ENCODE measurements around the gene MYH11.

The MYH11 gene

DNA sequence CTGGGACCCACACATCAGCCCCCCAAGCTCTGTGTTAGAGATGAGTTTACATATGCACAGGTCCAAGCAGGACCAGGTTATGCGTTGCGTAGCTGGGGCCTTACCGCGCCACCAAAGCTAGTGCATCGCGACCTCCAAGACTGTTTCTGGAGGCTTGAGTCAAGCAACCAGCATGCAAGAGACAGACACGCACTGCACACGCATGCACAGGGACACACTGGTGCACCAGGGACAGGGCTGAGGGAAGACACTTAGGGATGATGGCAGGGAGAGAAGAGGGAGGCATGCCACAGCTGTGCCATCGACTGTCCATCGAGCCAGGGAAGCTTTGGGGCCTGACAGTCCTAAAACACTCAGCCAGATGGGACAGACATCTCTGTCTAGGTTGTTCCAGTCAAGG, 72.8 kb downstream of the MYH11 start:
- H3K27ac ChIP-seq = no peak overlapping the region

DNA sequence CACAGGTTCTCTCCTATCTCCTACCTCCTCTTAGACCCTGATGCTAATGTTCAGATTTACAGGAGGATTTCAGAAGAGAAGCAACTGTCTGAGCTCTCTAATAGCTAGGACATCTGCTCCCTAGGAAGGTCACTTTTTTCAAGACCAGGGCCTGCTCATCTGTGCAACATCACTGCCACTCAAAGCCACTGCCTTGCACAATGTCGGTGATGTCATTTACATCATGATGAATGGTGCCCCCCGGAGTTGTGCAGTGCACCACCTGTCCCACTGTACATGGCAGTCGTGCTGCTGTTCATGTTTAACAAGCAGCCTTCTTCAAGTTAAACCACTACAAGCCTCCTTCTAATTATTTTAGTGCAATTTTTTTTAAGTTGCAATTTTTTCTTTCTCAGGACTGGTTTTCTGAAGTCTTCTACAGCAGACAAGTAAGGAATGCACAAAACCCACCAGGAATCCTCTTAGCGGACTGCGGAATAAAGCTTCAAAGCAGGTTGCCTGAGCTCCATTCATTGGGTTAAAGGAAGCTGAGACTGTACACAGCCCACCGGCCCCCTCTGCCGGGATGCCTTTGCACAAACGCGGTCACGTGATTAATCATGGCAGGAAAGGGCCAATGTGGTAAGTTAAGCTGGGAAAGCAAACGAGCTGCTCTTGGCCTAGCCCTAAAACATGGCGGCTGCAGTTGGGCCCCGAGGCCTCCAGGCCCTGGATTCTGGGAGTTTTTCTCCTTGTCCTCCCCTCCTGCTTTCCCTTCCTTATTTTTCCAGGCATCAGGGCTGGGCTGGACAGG, 74.1 kb downstream of the MYH11 start:
- H3K27ac ChIP-seq = no peak overlapping the region

More for the DNA sequence above, 72.8 kb downstream of the MYH11 start:
- DNase-seq (ENCODE audit: low read depth, low spot score) = no peak

DNA sequence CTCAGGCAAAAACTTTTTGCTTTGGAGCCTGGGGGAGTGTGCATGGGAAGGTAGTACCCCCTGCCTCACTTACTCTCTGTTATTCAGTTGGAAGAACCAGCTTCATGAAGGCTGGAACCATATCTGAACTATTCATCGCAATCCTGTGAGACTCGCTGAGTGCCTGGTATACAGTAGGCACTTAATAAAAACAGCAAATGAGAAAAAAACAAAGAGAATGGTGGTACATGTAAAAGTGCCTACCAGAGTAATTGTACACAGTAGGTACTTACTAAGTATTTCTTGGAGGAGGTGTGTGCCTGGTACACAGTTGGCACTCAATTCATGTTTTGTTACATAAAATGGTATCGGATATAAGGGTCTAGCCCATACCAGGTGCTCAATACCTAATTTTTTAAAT, 75.2 kb downstream of the MYH11 start:
- no peak overlapping the region for H3K27ac ChIP-seq
- no peak for DNase-seq (ENCODE audit: low read depth, low spot score)

More for the DNA sequence above, 74.1 kb downstream of the MYH11 start:
- no peak for DNase-seq (ENCODE audit: low read depth, low spot score)

DNA sequence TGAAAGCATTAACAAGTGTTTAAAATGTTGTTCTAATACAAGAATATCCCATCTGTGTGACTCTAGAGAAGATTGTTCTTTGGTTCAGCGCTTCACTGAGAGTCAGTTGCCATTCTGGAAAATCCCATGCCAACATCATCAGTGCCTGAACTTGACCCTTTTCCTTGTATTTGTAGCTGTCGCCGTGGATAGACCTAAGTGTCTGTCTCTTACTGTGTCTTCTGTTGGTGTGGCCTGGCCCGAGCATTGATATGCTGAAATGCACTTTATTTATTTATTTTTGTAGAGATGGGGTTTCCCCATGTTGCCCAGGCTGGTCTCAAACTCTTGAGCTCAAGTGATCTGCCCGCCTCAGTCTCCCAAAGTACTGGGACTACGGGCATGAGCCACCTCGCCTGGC, 76.0 kb downstream of the MYH11 start:
- no peak for DNase-seq (ENCODE audit: low read depth, low spot score)
- no peak overlapping the region for H3K27ac ChIP-seq

DNA sequence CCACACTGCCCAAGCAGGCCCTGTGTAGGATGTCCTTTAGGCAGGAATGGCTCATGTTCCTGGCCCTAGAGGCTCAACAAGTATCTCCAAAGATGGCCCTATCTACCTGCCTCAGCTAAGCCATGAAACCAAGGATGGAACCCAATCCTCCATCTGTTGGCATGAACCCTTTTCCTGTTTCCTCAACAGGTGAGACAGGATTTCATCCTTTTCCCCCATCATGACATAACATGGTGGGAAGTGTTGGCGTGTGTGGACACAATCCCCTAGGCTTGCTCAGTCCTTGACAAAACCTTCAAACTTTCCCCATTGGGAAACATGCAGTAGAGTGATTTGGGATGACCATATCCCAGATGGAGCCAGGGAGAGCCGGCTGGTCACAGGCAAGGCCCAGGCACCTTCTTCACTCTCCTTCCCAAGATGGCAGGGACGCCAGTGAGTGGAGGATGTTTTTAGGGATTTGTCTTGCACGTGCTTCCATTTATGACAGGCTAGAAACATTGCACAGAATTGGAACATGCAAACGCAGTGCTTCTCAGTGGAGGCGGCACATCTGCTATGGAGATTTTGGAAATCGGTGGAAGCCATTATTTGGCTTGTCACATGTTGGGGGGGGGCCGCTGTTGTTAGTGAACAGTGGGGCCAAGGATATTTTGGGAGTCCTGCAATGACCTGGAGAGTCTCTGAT, 77.0 kb downstream of the MYH11 start:
- DNase-seq (ENCODE audit: low read depth, low spot score) = no peak

DNA sequence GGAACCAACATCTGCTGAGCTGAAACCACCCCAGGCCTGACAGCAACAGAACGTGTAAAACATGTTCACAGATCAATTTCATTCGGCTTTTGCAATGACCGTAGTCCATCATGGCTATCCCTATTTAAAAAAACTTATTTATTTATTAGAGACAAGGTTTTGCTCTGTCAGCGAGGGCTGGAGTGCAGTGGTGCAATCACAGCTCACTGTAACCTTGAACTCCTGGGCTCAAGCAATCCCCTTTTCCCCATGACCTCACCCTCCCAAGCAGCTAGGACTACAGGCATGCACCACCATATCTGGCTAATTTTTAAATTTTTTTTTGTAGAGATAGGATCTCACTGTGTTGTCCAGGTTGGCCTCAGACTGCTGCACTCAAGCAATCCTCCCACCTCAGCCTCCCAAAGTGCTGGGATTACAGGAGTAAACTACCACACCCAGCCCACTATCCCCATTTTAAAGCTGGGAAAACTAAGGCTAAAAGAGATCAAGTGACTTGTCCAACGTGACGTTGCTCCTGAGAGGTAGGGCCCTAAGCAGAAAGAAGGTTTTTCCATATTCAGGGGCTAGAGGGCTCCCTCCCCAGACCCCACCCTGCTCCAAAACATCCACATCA, 77.7 kb downstream of the MYH11 start:
- DNase-seq (ENCODE audit: low read depth, low spot score) = no peak
- no peak overlapping the region for H3K27ac ChIP-seq

More for the DNA sequence above, 77.0 kb downstream of the MYH11 start:
- no peak overlapping the region for H3K27ac ChIP-seq

DNA sequence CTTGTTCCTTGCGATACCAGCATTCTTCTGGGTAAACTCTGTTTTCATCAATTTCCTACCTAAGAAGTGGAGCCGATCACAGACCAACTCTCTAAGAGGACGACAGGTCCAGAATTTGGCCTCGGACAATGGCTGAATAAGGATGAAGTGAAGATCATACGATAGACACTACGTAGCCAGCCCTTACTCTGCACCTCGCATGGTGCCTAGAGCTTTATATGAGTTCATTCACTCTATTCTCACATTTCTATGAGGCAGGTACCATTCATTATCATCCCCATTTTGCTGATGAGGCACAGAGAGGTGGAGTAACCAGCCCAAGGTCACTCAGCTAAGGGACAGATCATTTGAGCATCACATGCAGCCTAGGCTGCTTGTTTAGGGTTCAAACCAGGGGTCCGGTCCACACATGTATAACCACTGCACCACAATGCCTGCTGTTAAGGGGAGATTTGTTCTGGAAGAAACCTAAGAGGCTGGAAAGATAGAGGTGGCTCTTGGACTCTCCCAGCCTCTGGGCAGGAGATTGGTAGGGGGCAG, 78.6 kb downstream of the MYH11 start:
- no peak for DNase-seq (ENCODE audit: low read depth, low spot score)

DNA sequence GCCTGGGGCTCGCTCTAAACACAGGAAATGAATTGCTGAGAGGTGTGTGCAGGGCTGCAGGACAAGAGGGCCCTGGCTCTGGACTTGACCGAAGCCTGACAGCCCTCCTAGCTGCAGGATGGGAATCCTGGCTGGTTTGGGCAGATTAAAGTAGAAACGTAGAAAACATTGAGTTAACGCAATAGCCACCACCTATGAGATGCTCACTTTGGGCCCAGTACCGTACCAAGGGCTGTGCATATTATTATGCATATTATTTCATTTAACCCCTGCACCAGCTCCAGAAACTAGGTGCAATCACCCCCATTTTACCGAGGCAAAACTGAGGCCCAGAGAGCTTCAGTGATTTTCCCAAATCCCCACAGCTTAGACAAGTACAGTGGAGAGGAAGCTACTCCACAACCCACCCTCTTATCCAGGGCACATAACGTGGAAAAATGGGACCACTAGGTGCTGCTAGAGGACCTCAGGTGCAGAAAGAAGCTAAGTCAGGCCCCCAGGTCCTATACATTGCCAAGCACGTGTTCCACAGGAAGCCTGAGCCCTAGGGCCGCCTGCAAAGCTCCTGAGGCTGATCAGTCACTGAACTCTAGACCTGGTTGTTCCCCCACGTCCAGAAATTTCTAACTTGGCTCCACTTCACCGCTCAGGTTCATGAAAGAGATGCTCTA, 79.2 kb downstream of the MYH11 start:
- DNase-seq (ENCODE audit: low read depth, low spot score) = no peak
- no peak overlapping the region for H3K27ac ChIP-seq

More for the DNA sequence above, 78.6 kb downstream of the MYH11 start:
- no peak overlapping the region for H3K27ac ChIP-seq

DNA sequence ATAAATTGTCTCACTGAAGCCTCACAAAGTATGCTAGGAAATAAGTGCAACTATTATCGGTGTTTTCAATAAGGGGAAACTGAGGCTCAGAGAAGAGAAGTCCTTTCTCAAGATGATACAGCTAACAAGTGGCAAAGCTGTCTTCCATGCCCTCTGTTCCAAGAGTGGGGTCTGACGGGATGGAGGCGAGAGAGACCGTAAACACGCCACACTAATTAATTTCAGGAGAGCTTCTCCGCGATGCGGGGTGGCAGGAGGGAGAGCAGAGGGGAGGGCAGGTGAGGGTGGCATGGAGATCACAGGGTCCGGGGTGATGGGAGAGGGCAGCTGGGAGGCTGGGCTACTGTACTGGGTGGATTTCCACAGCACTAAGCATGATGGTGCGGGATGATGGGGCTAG, 80.3 kb downstream of the MYH11 start:
- no peak overlapping the region for H3K27ac ChIP-seq
- no peak for DNase-seq (ENCODE audit: low read depth, low spot score)

DNA sequence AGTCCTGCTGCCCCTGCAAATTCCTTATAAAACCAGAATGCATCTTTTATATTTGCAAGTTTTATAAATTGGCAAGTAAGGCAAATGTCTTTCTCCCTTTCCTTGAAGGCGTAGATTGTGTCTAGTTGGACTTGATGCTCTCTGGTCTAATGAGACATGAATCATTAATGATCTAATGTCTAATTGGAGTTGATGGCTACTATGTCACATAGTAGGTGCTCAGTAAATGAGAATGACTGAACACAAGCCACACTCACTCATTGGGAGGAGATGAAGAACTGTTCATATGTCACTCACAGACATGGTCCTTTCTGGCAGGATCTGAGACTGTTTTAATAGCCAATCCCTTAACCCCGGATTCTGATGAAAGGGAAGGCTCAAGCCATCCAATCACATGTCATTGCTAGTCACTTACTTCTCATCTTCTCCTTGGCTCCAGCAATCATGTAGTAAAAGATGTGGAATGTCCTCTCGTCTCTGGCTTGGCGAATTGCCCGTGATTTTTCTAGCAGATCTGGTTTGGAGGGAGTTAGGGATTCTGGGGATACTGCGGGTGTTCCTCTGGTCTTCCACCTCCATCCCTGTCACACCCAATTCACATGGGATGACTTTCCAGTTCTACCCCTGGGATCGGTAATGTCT, 81.0 kb downstream of the MYH11 start:
- no peak overlapping the region for H3K27ac ChIP-seq
- DNase-seq (ENCODE audit: low read depth, low spot score) = no peak

DNA sequence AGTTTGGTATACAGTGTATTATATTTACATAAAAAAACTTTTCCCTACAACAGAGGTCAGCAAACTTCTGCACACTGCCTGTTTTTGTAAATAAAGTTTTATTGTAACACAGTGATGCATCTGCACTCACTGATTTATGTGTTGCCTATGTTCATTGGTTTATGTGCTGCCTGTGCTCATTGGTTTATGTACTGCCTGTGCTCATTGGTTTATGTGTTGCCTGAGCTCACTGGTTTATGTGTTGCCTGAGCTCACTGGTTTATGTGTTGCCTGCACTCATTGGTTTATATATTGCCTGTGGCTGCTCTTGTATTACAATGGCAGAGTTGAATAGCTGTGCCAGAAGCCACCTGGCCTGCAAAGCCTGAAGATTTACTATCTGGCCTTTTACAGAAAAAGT, 81.6 kb downstream of the MYH11 start:
- no peak overlapping the region for H3K27ac ChIP-seq
- no peak for DNase-seq (ENCODE audit: low read depth, low spot score)

DNA sequence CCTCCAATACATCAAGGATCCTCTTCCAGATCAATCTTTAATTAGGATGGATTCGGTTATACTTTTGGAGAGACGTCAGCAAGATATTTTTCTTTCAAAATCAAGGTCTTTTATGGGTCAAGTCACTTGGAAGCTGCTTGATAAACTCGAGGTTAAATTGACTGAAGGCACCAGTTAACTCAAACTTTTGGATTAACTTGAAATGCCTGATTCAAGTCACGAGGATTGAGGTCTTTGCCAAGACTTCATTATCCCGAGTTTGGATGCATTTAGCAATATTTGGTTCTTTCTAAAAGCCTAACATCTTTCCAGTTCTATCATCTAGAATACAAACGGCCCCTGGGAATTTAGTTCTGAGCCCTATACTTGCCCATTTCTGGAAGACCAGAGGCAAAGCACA, 82.9 kb downstream of the MYH11 start:
- DNase-seq (ENCODE audit: low read depth, low spot score) = no peak
- no peak overlapping the region for H3K27ac ChIP-seq

DNA sequence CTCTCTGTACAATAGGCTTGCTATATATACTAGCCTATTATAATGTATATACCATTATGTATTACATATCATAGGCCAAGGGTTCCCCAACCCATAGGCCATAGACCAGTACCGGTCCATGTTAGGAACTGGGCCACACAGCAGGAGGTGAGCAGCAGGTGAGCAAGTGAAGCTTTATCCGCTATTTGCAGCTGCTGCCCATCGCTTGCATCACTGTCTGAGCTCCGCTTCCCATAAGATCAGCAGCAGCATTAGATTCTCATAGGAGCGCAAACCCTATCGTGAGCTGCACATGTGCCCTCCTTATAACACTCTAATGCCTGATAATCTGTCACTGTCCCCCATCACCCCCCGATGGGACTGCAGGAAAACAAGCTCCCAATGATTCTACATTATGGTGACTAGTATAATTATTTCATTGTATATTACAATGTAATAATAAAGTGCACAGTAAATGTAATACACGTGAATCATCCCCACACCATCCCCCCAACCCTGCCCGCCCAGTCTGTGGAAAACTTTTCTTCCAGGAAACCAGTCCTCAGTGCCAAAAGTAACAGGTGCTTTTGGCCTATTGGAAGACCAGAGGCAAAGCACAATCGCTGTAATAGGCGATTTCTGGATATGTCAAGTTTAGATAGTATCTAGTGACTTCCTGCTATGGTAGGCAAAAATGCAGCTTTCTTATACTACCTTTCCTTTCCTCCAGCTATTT, 84.1 kb downstream of the MYH11 start:
- DNase-seq (ENCODE audit: low read depth, low spot score) = no peak
- H3K27ac ChIP-seq = no peak overlapping the region

DNA sequence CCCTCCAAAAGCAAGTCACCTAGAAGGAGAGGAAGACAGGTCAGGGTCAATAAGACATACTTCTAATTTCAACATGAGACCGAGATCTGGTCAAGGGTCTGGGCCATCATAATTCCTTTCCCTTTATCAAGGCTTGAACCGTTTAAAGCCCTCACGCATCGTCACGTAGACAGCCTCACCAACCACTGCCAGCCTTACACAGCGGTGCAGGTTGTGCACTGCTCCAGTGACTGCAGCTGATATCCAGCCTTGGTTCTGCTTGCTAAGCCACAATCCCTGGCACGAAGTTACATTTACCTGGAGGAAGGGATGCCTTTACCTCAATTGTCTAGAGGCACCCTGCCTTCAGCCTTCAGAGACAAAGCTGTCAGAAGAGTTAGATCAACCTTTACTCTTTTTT, 85.1 kb downstream of the MYH11 start:
- no peak for DNase-seq (ENCODE audit: low read depth, low spot score)
- no peak overlapping the region for H3K27ac ChIP-seq

DNA sequence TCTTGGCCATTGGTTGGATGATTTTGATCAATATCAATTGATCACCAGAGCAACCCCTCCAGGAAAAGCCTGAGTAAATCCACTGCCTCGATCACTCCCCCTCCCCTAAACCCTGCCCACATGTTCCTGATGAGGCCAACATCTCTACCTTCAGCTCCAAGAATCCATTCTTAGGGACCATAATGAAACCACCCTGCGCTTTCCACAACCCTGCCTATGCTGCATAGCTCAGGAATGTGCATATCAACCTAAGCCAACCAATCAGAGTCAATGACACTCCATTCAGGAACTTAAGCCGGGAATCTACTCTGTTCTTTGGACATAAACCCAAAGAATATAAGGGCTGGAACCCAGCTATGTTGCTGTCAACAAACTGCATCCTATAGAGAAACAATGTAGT, 86.3 kb downstream of the MYH11 start:
- H3K27ac ChIP-seq = no peak overlapping the region
- DNase-seq (ENCODE audit: low read depth, low spot score) = no peak

DNA sequence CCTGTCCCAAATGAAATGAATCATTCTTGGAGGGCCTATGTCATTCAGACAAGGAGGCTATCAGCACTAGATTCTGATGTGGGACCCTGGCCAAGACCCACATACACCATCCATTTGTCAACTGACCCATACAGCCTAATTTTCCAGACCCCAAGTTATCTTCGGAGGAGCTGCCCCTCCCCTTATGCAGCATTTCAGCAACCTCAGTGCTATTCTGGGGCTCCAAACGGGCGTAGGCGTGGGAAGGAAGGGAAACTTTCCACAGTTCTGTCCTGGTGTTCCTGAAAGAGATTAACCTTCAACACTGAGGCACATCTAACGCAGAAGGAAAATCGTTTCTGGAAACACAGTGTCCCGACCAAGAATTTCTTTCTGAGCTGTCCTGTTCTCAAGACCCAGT, 86.7 kb downstream of the MYH11 start:
- no peak overlapping the region for H3K27ac ChIP-seq
- no peak for DNase-seq (ENCODE audit: low read depth, low spot score)

DNA sequence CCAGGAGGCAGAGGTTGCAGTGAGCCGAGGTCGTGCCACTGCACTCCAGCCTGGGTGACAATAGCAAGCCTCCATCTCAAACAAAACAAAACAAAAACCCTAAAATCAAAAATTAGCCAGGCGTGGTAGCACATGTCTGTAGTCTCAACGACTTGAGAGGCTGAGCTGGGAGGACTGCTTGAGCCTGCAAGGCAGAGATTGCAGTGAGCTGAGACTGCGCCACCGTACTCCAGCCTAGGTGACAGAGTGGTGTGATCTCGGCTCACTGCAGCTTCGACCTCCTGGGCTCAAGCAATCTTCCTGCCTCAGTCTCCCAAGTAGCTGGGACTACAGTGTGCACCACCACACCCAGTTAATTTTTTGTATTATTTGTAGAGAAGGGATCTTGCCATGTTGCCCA, 87.6 kb downstream of the MYH11 start:
- H3K27ac ChIP-seq = no peak overlapping the region
- no peak for DNase-seq (ENCODE audit: low read depth, low spot score)

DNA sequence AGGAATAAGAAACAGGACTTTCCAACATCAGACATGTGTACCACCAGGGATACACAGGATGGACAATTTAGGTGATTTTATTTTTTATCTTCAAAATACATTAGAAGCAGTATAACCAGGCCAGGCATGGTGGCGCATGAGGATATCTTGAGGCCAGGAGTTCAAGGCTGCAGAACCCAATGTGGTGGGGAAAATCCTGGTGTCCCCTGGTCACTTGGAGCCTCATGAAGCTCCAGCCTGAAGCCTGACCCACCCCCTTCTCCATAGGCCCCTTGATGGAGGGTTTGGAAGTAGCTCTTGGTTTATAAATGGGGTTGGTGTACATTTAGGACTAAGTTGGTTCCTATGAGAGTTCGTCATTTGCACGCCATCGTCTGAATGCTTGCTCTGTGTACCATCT, 88.6 kb downstream of the MYH11 start:
- DNase-seq (ENCODE audit: low read depth, low spot score) = no peak
- no peak overlapping the region for H3K27ac ChIP-seq

DNA sequence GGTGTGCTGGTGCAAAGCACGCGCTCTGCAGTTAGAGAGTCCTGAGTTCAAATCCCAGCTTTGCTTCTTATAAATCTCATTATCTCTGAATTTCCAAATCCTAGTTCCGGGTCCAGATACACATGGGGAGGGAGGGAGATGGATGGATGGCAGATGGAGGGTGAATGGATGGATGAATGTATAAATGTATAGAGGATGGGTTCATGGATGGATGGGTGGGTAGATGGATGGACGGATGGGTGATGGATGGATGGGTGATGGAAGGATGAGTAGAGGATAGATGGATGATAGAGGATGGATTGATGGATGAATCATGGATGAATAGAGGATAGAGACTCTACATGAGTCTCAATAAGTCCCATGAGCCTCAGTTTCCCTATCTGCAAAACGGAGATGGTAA, 89.9 kb downstream of the MYH11 start:
- no peak overlapping the region for H3K27ac ChIP-seq
- DNase-seq (ENCODE audit: low read depth, low spot score) = no peak

DNA sequence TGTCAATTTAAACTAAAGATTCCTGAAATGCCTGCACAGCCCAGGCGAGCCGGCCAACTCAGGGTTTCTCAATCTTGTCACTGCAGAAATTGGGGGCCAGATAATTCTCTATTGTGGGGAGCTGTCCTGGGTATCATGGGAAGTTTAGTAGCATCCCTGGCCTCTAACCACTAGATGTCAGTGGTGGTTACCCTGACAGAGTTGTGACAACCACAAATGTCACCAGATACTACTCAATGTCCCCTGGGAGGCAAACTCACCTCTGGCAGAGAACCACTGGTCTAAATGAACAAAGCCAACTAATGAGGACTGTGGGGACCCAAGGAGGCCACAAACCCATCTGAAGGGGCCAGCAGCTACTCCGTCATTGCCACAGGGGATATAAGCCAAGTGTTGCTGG, 90.9 kb downstream of the MYH11 start:
- DNase-seq (ENCODE audit: low read depth, low spot score) = no peak
- no peak overlapping the region for H3K27ac ChIP-seq

Data from epithelial cell of prostate (primary cell).